Neuronal stem cell (in vitro differentiated cells): ENCODE measurements around the gene FOXN3.

ENCODE experiments used
- DNase-seq: peaks from one replicate; pipeline ENCODE4 v3.0.0-alpha.2; 2013; ENCODE audit warnings: low spot score
- H2AFZ ChIP-seq: one replicate; pipeline ENCODE4 v1.6.1; 2013; ENCODE audit warnings: mild to moderate bottlenecking, low read length, inconsistent platforms
- H2AK5ac ChIP-seq: 2 replicates; pipeline ENCODE4 v1.6.1; 2013; ENCODE audit warnings: low read depth, mild to moderate bottlenecking, inconsistent platforms, low read length, moderate library complexity, mixed read lengths
- H2BK120ac ChIP-seq: 2 replicates; pipeline ENCODE4 v1.6.1; 2013; ENCODE audit warnings: low read depth, mild to moderate bottlenecking, inconsistent platforms, low read length, moderate library complexity, mixed read lengths
- H2BK12ac ChIP-seq: one replicate; pipeline ENCODE4 v1.6.1; 2013; ENCODE audit warnings: low read length, inconsistent platforms
- H2BK15ac ChIP-seq: 2 replicates; pipeline ENCODE4 v1.6.1; 2013; ENCODE audit warnings: mild to moderate bottlenecking, low read length, inconsistent platforms, mixed read lengths
- H2BK5ac ChIP-seq: one replicate; pipeline ENCODE4 v1.6.1; 2013; ENCODE audit warnings: inconsistent platforms, mild to moderate bottlenecking, low read length, moderate library complexity
- H3K14ac ChIP-seq: one replicate; pipeline ENCODE4 v1.6.1; 2013; ENCODE audit warnings: low read length, inconsistent platforms
- H3K18ac ChIP-seq: 2 replicates; pipeline ENCODE4 v1.6.1; 2013; ENCODE audit warnings: low read length, inconsistent platforms
- H3K23ac ChIP-seq: 2 replicates; pipeline ENCODE4 v1.6.1; 2013; ENCODE audit warnings: low read depth, mild to moderate bottlenecking, mixed read lengths, low read length, inconsistent platforms; ENCODE audit not compliant: poor library complexity
- H3K27ac ChIP-seq: replicated peaks from 3 replicates; pipeline ENCODE4 v1.5.1; 2013; ENCODE audit warnings: low read length, inconsistent platforms
- H3K27me3 ChIP-seq, 3 experiments: 2 replicates each; pipeline ENCODE4 v1.6.1; 2013; ENCODE audit warnings: low read length in 3 of 3, mild to moderate bottlenecking in 2 of 3, inconsistent platforms in 1 of 3, low read depth in 1 of 3, mixed read lengths in 1 of 3, moderate library complexity in 1 of 3; ENCODE audit not compliant: control insufficient read depth in 3 of 3, insufficient read depth in 3 of 3
- H3K36me3 ChIP-seq, 2 donors: replicated peaks in 1 of 2; 2 replicates each; pipeline ENCODE4 v1.6.1; 2013; ENCODE audit warnings: low read length in 2 of 2; ENCODE audit not compliant: control insufficient read depth in 2 of 2, insufficient read depth in 2 of 2
- H3K4ac ChIP-seq: 2 replicates; pipeline ENCODE4 v1.6.1; 2013; ENCODE audit warnings: inconsistent platforms, mild to moderate bottlenecking, low read length, moderate library complexity
- H3K4me1 ChIP-seq, 2 donors: 1 replicate in 1 of 2; 2 replicates in 1 of 2; pipeline ENCODE4 v1.6.1; 2013; ENCODE audit warnings: low read length in 2 of 2, low read depth in 1 of 2; ENCODE audit not compliant: control insufficient read depth in 2 of 2, insufficient read depth in 1 of 2
- H3K4me2 ChIP-seq: one replicate; pipeline ENCODE4 v1.6.1; 2013; ENCODE audit warnings: mild to moderate bottlenecking, low read length, inconsistent platforms; ENCODE audit not compliant: insufficient read depth, poor library complexity, severe bottlenecking
- H3K4me3 ChIP-seq, 2 donors: 2 replicates each; pipeline ENCODE4 v1.5.1; 2013; ENCODE audit warnings: low read length in 2 of 2, mild to moderate bottlenecking in 2 of 2, inconsistent platforms in 1 of 2, moderate library complexity in 1 of 2
- H3K79me1 ChIP-seq: one replicate; pipeline ENCODE4 v1.6.1; 2013; ENCODE audit warnings: low read depth, mild to moderate bottlenecking, inconsistent platforms, low read length, moderate library complexity
- H3K9ac ChIP-seq: one replicate; pipeline ENCODE4 v1.6.1; 2013; ENCODE audit warnings: mild to moderate bottlenecking, low read depth, low read length, inconsistent platforms; ENCODE audit not compliant: poor library complexity
- H3K9me3 ChIP-seq, 2 donors: replicated peaks in 1 of 2; 2 replicates each; pipeline versions ENCODE3 to v1.6.1; 2013; ENCODE audit warnings: low read length in 2 of 2, mild to moderate bottlenecking in 2 of 2, inconsistent platforms in 1 of 2, low read depth in 1 of 2, mixed read lengths in 1 of 2, moderate library complexity in 1 of 2; ENCODE audit not compliant: control insufficient read depth in 2 of 2, insufficient read depth in 1 of 2
- H4K8ac ChIP-seq: one replicate; pipeline ENCODE4 v1.6.1; 2013; ENCODE audit warnings: low read depth, mild to moderate bottlenecking, inconsistent platforms, low read length, moderate library complexity
- H4K91ac ChIP-seq: one replicate; pipeline ENCODE4 v1.6.1; 2013; ENCODE audit warnings: low read length, low read depth, mild to moderate bottlenecking, inconsistent platforms; ENCODE audit not compliant: poor library complexity
- WGBS, 2 donors: extraction: QIAGEN DNeasy Blood & Tissue Kit; methylation state at CpG; one replicate each; pipeline ENCODE4 v1.1.7; 2013; ENCODE audit warnings: missing lambda C conversion rate in 2 of 2, mixed read lengths in 1 of 2; ENCODE audit not compliant: insufficient read length in 2 of 2, insufficient replicate concordance in 1 of 2; ENCODE audit errors: extremely low coverage in 2 of 2; 5-methylcytosine and 5-hydroxymethylcytosine counted together

Gene FOXN3

GRCh38 chr14:89332031-89332430, 85.0 kb downstream of the FOXN3 start:
- no peak overlapping the region for H3K4ac ChIP-seq
- peaks cover 0 to 2% of the 10 kb centered on the region in 2 donors for H3K36me3 ChIP-seq
- no peak overlapping the region for H2BK5ac ChIP-seq
- no peak overlapping the region for H2BK12ac ChIP-seq
- H2AFZ ChIP-seq, result no peak overlapping the region
- no peak overlapping the region for H2BK120ac ChIP-seq
- no CpG with 5 or more reads among the region's 3 CpGs for WGBS, 2 donors
- H2AK5ac ChIP-seq, result no peak overlapping the region
- no peak overlapping the region for H3K4me3 ChIP-seq
- DNase-seq, result no peak
- peaks cover 4 to 6% of the 10 kb centered on the region in 2 donors for H3K4me1 ChIP-seq
- H3K9ac ChIP-seq, result no peak overlapping the region
- no peaks in the 10 kb centered on the region for H3K79me1 ChIP-seq
- H4K91ac ChIP-seq, result no peak overlapping the region
- no peak overlapping the region for H4K8ac ChIP-seq
- H3K9me3 ChIP-seq, result no peaks in the 10 kb centered on the region
- H3K27ac ChIP-seq, result no peak overlapping the region
- no peak overlapping the region for H2BK15ac ChIP-seq
- no peak overlapping the region for H3K14ac ChIP-seq
- no peak overlapping the region for H3K4me2 ChIP-seq
- no peaks in the 10 kb centered on the region for H3K27me3 ChIP-seq
- no peak overlapping the region for H3K23ac ChIP-seq
- H3K18ac ChIP-seq, result no peak overlapping the region

DNA sequence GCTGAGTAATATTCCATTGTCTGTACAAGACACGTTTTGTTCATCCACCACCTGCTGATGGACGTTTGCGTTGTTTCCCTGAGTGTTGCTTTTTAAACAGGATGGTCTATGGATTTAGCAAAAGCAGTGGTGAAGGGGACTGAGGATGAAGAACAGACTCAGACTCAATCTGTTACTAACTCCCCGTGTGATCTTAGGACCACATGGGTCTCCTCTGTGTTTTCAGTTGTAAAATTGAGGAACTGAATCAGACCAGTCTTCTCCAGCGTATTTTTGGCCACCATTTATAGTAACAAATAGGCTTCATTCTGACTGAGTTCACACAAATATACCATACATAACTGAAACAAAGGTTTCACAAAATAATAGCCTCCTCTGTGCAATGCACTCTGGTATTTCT, 85.6 kb downstream of the FOXN3 start:
- H3K79me1 ChIP-seq, result no peaks in the 10 kb centered on the region
- H2BK5ac ChIP-seq, result no peak overlapping the region
- no peak for DNase-seq
- no peak overlapping the region for H4K8ac ChIP-seq
- H4K91ac ChIP-seq, result no peak overlapping the region
- no peak overlapping the region for H3K18ac ChIP-seq
- H2AFZ ChIP-seq, result no peak overlapping the region
- no peak overlapping the region for H3K4me3 ChIP-seq
- no peak overlapping the region for H2BK15ac ChIP-seq
- no peak overlapping the region for H3K27ac ChIP-seq
- no peak overlapping the region for H3K9ac ChIP-seq
- H2BK12ac ChIP-seq, result no peak overlapping the region
- no peak overlapping the region for H2AK5ac ChIP-seq
- peaks cover 0 to 2% of the 10 kb centered on the region in 2 donors for H3K36me3 ChIP-seq
- H3K9me3 ChIP-seq, result no peaks in the 10 kb centered on the region
- H3K23ac ChIP-seq, result no peak overlapping the region
- no peak overlapping the region for H3K14ac ChIP-seq
- WGBS, 2 donors, result no CpG with 5 or more reads among the region's 5 CpGs
- H3K4me1 ChIP-seq, result peaks cover 0 to 3% of the 10 kb centered on the region in 2 donors
- no peak overlapping the region for H3K4ac ChIP-seq
- H3K4me2 ChIP-seq, result no peak overlapping the region
- no peaks in the 10 kb centered on the region for H3K27me3 ChIP-seq
- H2BK120ac ChIP-seq, result no peak overlapping the region

DNA sequence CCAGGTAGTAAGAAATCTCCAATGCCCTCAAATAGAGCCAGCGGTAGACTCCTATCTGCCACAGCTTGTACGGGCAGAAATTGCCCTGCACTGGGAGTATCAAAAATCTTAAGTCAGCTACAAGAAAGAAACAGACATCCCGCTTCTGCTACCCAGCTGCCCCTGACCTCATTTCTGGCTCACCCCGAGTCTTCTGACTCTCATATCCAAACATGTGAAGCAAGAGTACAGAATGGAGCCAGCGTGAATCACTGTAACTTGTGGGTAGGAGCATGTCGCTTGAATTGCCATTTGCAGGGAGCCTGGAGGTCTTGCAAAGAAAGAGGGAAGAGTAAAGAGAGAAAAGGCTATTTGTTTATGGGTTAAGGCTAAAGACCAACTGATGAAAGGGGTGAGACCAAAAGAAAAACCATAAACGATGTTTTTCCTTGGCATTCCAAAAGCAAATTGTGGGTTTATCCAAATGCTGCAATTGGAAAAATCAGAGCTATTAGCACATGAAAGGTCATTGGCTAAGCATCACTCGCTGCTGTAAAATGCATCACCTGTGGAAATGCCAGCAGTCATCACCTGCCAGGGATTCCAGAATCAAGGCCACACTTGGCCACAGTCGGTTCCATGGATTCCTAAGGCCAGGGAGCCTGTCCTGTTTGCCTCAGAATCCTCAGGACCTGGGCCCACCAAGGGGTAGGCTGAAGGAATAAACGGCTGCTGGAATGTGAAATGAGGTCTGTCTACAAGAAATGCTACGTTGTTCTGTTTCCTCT, 86.6 kb downstream of the FOXN3 start:
- Histone ChIP-seq H3K27me3 (no peaks in the 10 kb centered on the region), H2AK5ac (no peak overlapping the region), H3K23ac (no peak overlapping the region), H3K36me3 (peaks cover 2 to 3% of the 10 kb centered on the region in 2 donors), H3K27ac (no peak overlapping the region), H3K79me1 (peaks cover 1% of the 10 kb centered on the region), H2BK15ac (no peak overlapping the region), H2BK5ac (no peak overlapping the region), H3K4me2 (no peak overlapping the region), H3K4me3 (no peak overlapping the region), H2BK12ac (no peak overlapping the region), H3K4me1 (peaks cover 0 to 3% of the 10 kb centered on the region in 2 donors), H3K18ac (no peak overlapping the region), H3K9me3 (no peaks in the 10 kb centered on the region), H3K4ac (no peak overlapping the region), H4K91ac (no peak overlapping the region), H2AFZ (no peak overlapping the region), H3K14ac (no peak overlapping the region), H3K9ac (no peak overlapping the region), H4K8ac (no peak overlapping the region), H2BK120ac (no peak overlapping the region)
- DNase-seq, result no peak
- no CpG with 5 or more reads among the region's 11 CpGs for whole genome bisulfite sequencing, 2 donors

DNA sequence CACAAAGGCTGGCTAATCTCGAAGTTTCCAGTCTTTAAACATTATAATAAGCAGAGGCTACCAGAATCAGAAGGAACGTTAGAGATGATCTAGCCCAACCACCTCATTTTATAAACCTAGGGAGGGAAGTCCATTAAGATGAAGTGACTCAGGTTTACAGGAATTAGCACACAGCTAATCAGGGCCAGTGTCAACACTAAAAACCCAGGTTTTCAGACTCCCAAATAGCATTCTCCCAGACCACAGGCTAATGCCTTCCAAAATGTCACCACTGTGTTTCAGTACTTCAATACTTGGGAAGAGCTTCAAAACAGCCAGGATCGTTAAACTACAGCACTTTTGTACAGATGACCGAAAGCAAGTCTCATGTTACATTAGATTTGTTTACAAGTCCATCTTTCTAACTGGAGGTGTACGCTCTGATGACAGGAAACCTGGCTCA, 89.2 kb downstream of the FOXN3 start:
- WGBS, 2 donors, result no CpG with 5 or more reads among the region's 5 CpGs

More for the DNA sequence above, 89.2 kb downstream of the FOXN3 start:
- Histone ChIP-seq H3K27me3 (no peaks in the 10 kb centered on the region), H2AFZ (no peak overlapping the region), H2BK15ac (no peak overlapping the region), H2AK5ac (no peak overlapping the region), H3K4ac (no peak overlapping the region), H3K4me1 (peaks cover 0 to 3% of the 10 kb centered on the region in 2 donors), H3K18ac (no peak overlapping the region), H3K4me2 (no peak overlapping the region), H2BK12ac (no peak overlapping the region), H2BK5ac (no peak overlapping the region), H4K8ac (no peak overlapping the region), H3K27ac (no peak overlapping the region), H2BK120ac (no peak overlapping the region), H3K9ac (no peak overlapping the region), H3K4me3 (no peak overlapping the region), H3K79me1 (peaks cover 1% of the 10 kb centered on the region), H3K14ac (no peak overlapping the region), H3K9me3 (no peaks in the 10 kb centered on the region), H3K23ac (no peak overlapping the region), H4K91ac (no peak overlapping the region), H3K36me3 (peaks cover 2 to 3% of the 10 kb centered on the region in 2 donors)
- no peak for DNase-seq
